ENCODE data around the gene BIRC6.
"Not testable (repeated sequence)": the region's sequence is repeated elsewhere in the genome, so short reads cannot be mapped to it uniquely, and the experiment has no call there.

BIRC6 gene

GRCh38 chr2:32522770-32523169 lies 165.9 kb downstream of the BIRC6 start:
- DNase-seq = no peak

DNA sequence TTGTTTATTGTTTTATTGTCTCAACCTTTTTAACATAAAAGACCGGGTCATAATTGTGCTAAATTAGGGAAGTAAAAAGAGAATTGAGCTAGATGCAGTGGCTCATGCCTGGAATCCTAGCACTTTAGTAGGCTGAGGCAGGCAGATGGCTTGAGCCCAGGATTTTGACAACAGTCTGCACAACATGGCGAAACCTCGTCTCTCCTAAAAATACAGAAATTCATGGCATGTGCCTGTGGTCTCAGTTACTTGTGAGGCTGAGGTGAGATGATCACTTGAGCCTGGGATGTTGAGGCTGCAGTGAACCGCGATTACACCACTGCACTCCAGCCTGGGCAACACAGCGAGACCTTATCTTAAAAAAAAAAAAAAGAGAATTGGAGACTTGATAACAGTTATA lies 166.9 kb downstream of the BIRC6 start:
- no peak for DNase-seq

- DNase-seq = no peak
These were observed 175.5 kb downstream of the BIRC6 start for GRCh38 chr2:32532341-32532740.

- DNase-seq = no peak
These were observed 176.1 kb downstream of the BIRC6 start for GRCh38 chr2:32532961-32533360.

DNA sequence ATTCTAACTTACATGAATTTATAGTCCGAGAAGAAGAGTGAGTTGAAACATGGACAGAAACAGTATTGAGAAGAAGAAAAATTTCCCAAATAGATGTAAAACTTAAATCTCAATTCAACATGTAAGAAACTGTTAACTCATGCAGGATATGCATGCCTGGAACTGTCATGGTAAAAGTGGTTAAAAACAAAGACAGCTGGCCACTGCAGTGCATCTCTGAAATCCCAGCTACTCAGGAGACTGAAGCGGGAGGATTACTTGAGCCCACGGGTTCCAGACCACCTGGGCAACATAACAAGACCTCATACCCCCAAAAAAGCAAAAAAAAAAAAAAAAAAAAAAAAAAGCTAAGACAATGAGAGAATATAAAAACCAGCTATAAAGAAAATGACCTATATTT lies 178.0 kb downstream of the BIRC6 start:
- no peak for DNase-seq

- no peak for DNase-seq
These were observed 181.9 kb downstream of the BIRC6 start for GRCh38 chr2:32538735-32539134.

GRCh38 chr2:32552483-32552882 lies 195.7 kb downstream of the BIRC6 start:
- not testable (repeated sequence) for DNase-seq

DNA sequence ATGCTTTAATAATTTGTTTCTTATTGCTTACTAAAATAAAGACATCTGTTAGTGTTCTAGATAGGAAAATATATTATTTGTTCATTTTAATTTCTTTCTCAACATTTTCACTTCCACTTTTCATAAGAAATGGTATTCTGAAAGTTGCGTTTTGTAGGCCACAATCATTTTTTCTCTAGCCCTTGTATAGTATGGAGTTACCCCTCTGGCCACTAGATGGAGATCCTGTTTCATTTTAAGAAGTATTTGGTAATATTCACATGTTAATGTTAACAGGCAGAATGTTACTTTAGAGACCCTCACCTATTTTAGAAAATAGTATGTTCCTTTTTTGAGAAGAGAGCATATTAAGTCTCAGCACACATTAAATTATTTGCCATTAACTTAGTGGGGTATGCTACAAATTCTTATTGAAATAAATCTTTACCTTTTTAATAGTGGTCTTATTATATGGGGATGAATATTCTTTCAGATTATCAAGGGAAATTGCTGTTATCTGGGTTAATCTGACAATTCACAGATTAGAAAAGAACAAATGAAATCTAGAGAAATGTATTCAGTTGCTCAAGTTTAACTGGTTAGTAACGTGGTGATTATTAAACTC lies 197.1 kb downstream of the BIRC6 start:
- peak; percentile 41 for DNase-seq

DNA sequence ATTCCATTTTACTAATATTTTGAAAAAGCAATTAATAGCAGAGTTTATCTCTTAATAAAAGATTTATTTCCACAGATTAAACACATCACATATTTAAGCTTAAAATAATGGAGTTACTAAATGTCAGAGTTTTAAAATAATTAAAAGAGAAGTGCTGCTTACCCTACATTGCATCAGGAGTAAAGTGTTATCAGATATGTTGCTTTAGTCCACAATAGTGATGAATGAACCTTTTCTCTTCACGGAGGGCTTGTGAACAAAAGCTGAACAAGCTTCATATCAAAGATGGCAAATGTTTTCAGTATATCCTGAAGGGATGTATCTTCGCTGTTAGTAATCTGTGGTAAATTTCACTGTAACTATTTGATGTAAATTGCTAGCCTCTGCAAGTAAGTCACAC lies 201.7 kb downstream of the BIRC6 start:
- DNase-seq = peak; percentile 12

- peak; percentile 80 for DNase-seq
These were observed 202.3 kb downstream of the BIRC6 start for GRCh38 chr2:32559136-32559535.

DNA sequence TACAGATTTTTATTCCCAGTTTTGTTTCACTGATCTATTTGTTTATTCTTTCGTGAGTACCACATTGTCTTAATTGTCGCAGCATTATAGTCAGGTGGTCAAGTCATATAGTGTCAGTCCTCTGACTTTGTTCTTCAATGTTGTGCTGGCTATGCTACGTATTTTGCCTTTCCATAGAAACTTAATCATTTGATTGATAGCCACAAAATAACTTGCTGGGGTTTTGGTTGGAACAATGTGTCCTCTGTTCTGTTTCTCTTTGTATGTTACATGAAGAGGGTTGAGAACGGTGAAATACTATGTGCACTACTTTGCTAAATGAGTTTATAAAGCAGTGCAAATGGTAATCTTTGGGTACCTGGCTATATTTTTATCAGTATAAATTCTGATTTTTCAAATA lies 206.1 kb downstream of the BIRC6 start:
- DNase-seq = peak; percentile 25

- no peak for DNase-seq
These were observed 207.7 kb downstream of the BIRC6 start for GRCh38 chr2:32564417-32565035.

DNA sequence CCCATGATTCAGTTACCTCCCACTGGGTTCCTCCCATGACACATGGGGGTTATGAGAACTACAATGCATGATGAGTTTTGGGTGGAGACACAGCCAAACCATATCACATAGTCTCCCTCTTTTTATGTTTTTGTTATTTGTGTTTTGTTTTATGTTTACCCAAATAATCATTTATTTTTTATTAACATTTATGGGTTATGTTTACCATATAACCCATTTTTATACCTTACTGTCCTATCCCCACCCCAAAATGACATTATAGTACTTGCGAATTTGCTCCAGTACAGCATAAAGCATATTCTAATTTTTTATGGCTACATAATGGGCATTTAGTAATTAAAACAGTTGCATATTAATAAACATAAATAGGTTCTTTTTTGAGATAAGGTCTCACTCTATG lies 209.1 kb downstream of the BIRC6 start:
- DNase-seq = no peak

DNA sequence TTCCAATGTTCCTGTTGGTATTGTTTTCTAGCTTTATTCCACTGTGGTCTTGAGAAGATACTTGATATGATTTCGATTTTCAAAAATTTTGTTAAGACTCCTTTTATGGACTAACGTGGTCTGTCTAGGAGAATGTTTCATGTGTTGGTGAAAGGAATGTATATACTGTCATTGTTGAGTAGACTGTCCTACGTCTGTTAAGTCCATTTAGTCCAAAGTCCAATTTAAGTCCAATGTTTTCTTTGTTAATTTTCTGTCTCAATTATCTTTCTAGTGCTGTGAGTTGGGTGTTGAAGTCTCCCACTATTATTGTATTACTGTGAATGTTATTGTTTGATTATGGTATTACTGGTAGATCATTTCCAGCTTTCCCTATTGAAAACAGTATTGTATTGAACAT lies 215.2 kb downstream of the BIRC6 start:
- no peak for DNase-seq

DNA sequence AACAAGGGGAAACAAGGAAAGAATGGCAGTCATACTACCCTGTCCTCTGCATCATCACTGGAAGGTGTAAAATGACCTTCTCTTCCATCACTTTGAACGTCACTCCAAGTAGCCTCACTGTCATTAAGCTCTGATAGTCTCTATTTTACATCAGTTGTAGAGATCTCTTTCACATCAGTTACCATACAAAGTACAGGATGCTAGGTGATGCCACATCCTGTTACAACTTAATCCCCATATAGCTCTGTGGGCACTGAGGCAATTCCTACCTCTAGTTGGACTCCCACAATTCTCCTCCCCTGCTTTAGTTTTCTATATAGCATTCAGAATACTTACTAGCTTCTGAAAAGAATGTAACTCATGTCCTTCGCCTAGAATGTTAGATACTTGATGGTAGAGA lies 215.9 kb downstream of the BIRC6 start:
- DNase-seq = no peak

DNA sequence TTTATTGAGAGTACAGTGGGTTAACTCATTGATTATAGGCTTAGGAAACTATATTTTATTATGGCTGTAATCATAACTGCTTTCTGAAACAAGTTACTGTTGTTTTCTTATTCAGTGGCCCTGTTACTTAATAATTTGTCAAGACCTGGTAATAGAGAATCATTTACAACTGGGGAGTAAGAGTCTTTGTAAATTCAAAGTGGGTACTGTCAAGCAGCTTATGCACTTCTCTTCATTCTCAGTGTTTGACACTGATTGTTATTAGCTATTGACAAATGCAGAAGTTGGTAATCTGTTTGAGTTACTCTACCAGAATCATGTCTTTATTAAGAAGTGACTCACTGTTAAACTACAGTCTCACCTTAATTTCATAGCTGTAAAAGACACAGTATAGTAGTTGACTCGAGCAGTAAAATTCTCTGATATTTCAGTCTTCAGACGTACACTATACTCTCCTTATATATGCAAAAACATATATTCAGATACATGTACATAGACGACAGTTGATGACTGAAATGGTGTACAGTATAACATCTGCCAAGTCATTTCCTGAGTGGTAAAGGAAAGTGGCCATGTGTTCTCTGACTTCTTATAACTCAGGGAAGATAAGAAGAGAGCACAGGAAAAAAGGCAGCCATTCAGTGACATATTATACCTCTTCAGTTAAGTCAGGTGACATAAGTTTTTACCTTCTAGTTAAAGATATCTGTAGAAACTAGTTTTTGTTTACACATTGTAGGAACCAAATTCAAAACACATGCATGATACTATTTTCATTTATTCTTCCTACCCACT lies 235.0 kb downstream of the BIRC6 start:
- DNase-seq = no peak

- DNase-seq = no peak
These were observed 237.8 kb downstream of the BIRC6 start for GRCh38 chr2:32594573-32594972.

DNA sequence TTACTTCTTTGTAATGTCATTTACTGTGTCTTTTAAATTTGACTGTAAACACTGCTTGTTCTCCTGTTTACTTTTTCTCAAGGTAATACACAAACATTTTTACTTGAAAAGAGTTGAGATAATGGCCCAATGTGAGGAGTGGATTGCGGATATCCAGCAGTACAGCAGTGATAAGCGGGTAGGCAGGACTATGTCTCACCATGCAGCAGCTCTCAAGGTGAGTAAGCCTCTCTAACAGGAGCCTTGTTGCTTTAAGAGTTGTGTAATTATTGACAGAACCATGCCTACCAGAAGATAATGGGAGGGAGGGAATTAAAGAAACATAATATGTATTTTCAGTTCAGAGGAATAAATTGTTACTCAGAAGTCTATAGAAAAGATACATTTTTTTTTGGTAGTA lies 254.5 kb downstream of the BIRC6 start:
- no peak for DNase-seq

DNA sequence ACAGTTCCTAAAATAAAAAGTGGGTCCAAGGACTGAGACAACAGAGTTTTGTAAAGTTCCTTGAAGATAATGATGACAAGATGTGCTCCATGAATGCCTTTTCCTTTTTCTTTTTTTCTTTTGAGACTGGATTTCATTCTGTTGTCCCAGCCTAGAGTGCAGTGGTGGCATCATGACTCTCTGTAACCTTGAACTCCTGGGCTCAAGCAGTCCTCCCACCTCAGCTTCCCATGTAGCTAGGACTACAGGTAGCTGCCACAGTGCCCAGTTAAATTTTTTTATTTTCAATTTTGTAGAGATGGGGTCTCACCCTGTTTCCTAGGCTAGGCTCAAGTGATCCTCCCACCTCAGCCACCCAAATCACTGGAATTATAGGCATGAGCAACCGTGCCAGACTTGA lies 254.9 kb downstream of the BIRC6 start:
- no peak for DNase-seq

DNA sequence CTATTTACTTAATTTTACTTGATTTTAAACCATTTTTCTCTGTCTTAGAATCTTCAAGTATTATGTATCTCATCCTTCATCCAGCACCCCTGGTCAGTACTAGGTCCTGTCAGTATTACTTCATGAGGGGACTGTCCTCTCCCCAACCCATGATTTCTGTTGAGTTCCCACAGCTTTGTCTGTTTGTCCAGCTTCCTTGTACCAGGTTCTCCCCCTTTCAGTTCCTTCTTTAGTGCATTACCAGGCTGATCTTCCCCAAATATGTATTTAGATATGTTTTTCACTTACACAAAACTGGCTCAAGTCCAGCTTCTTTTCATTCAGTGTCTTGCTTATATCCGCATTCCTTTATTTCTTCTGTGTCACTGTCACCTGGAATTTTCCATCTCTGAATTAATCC lies 257.3 kb downstream of the BIRC6 start:
- no peak for DNase-seq

GRCh38 chr2:32617599-32618189 lies 260.9 kb downstream of the BIRC6 start:
- no peak for DNase-seq

DNA sequence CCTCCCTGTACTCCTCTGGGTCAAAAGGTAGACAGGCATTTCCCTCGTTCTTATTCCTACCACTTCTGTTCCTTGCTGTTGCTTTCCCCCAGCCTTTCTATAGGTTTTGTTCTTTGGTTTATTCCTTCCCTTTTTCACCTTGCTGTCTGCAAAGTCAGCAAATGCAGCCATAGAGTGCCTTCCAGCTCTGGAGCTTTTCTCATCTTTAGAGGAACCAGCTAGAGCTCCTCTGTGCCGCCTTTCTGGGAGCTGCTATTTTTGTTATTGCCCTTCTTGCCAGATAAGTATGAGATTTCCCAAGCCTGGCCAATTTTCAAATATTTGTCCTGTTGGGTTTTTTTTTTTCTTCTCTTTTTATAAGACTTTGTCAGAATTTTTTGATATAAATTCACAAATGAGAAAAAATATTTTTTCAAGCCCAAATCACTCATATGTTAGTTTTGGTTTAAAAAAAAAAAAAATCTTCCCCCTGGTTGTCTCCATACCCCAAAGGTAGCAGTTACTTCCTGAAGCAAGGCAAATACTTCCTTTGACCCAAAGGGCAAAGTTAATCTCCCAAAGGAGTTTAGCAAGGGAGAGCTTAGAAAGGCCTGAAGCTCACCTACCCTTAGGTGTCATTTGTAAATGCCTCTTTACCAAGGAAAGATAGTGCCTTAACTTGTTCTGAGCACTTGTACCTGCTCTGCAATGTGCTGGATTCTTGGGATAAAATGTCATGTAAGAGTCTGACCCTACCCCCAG lies 265.9 kb downstream of the BIRC6 start:
- DNase-seq = peak; percentile 10

GRCh38 chr2:32623311-32623706 lies 266.5 kb downstream of the BIRC6 start:
- DNase-seq = no peak
